Panc1 (cell line): ENCODE data around the gene EFTUD2. TPM values are rescaled to one million over a fixed set of nuclear protein-coding genes. Genes with fewer than 3 reads are reported as not detected.
"Not testable (repeated sequence)": the region's sequence is repeated elsewhere in the genome, so short reads cannot be mapped to it uniquely, and the experiment has no call there.

Experiments used
- ATAC-seq: fragments of 200-7000 bp; cut with Tn5 transposase; 2 replicates; pipeline ENCODE4 v1.9.1; 2020; ENCODE audit warnings: mild to moderate bottlenecking, moderate library complexity
- BruUV-seq: library from RNA; stranded (reverse); fragments of 400-500 nt; replicated peaks from 2 replicates; lab custom pipeline; 2021; lab: Mats Ljungman, UMichigan
- CTCF ChIA-PET: fragments of 300-600 bp; sonication (Branson Sonifier 250); formaldehyde crosslinking; loops from one replicate; lab custom pipeline; 2022; ENCODE audit warnings: antibody characterized with exemption; lab: Charles Lee
- POLR2A ChIA-PET: fragments of 300-600 bp; sonication (Branson Sonifier 250); formaldehyde crosslinking; loops from one replicate; lab custom pipeline; 2022; ENCODE audit warnings: antibody characterized with exemption; lab: Charles Lee
- DNase-seq: peaks from one replicate; pipeline ENCODE4 v3.0.0-alpha.2; 2010; ENCODE audit warnings: low read depth, low spot score
- H3K27ac ChIP-seq: 2 replicates; pipeline ENCODE4 v1.5.1; 2011; ENCODE audit warnings: mild to moderate bottlenecking, low read length, inconsistent platforms
- H3K27me3 ChIP-seq: fragments of 200-500 bp; sonication (Bioruptor generic); 2 replicates; pipeline ENCODE4 v1.6.0; 2014; ENCODE audit warnings: low read length, inconsistent platforms; ENCODE audit not compliant: control insufficient read depth, insufficient read depth
- H3K36me3 ChIP-seq: fragments of 200-500 bp; sonication (Bioruptor generic); 2 replicates; pipeline ENCODE4 v1.5.1; 2014; ENCODE audit warnings: inconsistent platforms, mild to moderate bottlenecking, low read length, moderate library complexity; ENCODE audit not compliant: control insufficient read depth, insufficient read depth
- H3K4me1 ChIP-seq: 2 replicates; pipeline ENCODE4 v1.5.1; 2011; ENCODE audit warnings: inconsistent platforms, mild to moderate bottlenecking, low read length, moderate library complexity; ENCODE audit not compliant: control insufficient read depth, insufficient read depth
- H3K4me3 ChIP-seq, 2 experiments: 2 replicates each; pipeline ENCODE4 v1.5.1; 2011 to 2012; ENCODE audit warnings: low read depth in 2 of 2, low read length in 2 of 2, mild to moderate bottlenecking in 2 of 2, inconsistent platforms in 1 of 2, moderate library complexity in 1 of 2
- H3K9me3 ChIP-seq: fragments of 200-500 bp; sonication (Bioruptor generic); 2 replicates; pipeline ENCODE4 v1.5.1; 2014; ENCODE audit warnings: low read depth, mild to moderate bottlenecking, inconsistent platforms, low read length, moderate library complexity; ENCODE audit not compliant: control insufficient read depth, insufficient read depth
- POLR2AphosphoS5 ChIP-seq: IDR thresholded peaks from 2 replicates; pipeline ENCODE4 v1.6.1; 2012; ENCODE audit warnings: mild to moderate bottlenecking, low read depth, low read length, moderate library complexity
- SIN3A ChIP-seq: IDR thresholded peaks from 2 replicates; pipeline ENCODE4 v1.6.1; 2012; ENCODE audit warnings: low read depth, mild to moderate bottlenecking, low read length, moderate library complexity, borderline replicate concordance; ENCODE audit not compliant: insufficient read depth
- TCF7L2 ChIP-seq: IDR thresholded peaks from 2 replicates; pipeline ENCODE4 v1.6.1; 2011; ENCODE audit warnings: mild to moderate bottlenecking, low read depth, low read length, inconsistent platforms
- in situ Hi-C: cut with HindIII; loops from 2 replicates; pipeline ENCODE4 v1.10.0; 2016; ENCODE audit warnings: low sequenced_read_pairs, low pct_unique_long_range_greater_than_20kb
- intact Hi-C: fragments of 100-400 bp; cut with micrococcal nuclease; formaldehyde crosslinking; loops from one replicate; pipeline ENCODE4 v1.10.0; 2022; ENCODE audit not compliant: unreplicated experiment
- total RNA-seq: library from RNA; stranded (reverse); gene quantifications from one replicate; pipeline ENCODE4 v1.2.1, GENCODE V29; 2021; ENCODE audit not compliant: unreplicated experiment
- TF ChIP-seq, protein P1 (sequence below): fragments of 450-650 bp; IDR thresholded peaks from 2 replicates; pipeline ENCODE4 v1.5.1; 2017; ENCODE audit warnings: mild to moderate bottlenecking
- TF ChIP-seq, protein P2 (sequence below), 2 experiments: IDR thresholded peaks; 2 replicates each; pipeline ENCODE4 v1.6.1; 2011 to 2012; ENCODE audit warnings: low read depth in 2 of 2, control low read depth in 1 of 2, low read length in 1 of 2, mild to moderate bottlenecking in 1 of 2, moderate library complexity in 1 of 2; ENCODE audit not compliant: insufficient read depth in 1 of 2

EFTUD2 gene
- total RNA-seq, 1 experiment from 2014 or later: 98.0 TPM

- Histone ChIP-seq H3K36me3 (peaks cover 5% of the 10 kb centered on the region), H3K27me3 (no peaks in the 10 kb centered on the region), H3K27ac (peak within 1 kb of the TSS; percentile 95), H3K4me1 (0 out of 2 replicates have a peak, but pooled peaks cover 2% of the 10 kb centered on the region), H3K9me3 (no peaks in the 10 kb centered on the region), H3K4me3 (peak within 1 kb of the TSS; percentile 72 to 79)
- ChIA-PET POLR2A (interaction anchor here (0.6 kb wide), 1 partner anchor 95 kb away, joined by 11 read pairs; no protein-coding TSS in a partner anchor), CTCF (no interaction called here)
- TSS peak; percentile 98 for BruUV-seq
- TF ChIP-seq POLR2AphosphoS5: peak; percentile 96
- TF ChIP-seq, protein P1, sequence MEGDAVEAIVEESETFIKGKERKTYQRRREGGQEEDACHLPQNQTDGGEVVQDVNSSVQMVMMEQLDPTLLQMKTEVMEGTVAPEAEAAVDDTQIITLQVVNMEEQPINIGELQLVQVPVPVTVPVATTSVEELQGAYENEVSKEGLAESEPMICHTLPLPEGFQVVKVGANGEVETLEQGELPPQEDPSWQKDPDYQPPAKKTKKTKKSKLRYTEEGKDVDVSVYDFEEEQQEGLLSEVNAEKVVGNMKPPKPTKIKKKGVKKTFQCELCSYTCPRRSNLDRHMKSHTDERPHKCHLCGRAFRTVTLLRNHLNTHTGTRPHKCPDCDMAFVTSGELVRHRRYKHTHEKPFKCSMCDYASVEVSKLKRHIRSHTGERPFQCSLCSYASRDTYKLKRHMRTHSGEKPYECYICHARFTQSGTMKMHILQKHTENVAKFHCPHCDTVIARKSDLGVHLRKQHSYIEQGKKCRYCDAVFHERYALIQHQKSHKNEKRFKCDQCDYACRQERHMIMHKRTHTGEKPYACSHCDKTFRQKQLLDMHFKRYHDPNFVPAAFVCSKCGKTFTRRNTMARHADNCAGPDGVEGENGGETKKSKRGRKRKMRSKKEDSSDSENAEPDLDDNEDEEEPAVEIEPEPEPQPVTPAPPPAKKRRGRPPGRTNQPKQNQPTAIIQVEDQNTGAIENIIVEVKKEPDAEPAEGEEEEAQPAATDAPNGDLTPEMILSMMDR: no peak
- TF ChIP-seq SIN3A: peak; percentile 98
- TF ChIP-seq, protein P2, sequence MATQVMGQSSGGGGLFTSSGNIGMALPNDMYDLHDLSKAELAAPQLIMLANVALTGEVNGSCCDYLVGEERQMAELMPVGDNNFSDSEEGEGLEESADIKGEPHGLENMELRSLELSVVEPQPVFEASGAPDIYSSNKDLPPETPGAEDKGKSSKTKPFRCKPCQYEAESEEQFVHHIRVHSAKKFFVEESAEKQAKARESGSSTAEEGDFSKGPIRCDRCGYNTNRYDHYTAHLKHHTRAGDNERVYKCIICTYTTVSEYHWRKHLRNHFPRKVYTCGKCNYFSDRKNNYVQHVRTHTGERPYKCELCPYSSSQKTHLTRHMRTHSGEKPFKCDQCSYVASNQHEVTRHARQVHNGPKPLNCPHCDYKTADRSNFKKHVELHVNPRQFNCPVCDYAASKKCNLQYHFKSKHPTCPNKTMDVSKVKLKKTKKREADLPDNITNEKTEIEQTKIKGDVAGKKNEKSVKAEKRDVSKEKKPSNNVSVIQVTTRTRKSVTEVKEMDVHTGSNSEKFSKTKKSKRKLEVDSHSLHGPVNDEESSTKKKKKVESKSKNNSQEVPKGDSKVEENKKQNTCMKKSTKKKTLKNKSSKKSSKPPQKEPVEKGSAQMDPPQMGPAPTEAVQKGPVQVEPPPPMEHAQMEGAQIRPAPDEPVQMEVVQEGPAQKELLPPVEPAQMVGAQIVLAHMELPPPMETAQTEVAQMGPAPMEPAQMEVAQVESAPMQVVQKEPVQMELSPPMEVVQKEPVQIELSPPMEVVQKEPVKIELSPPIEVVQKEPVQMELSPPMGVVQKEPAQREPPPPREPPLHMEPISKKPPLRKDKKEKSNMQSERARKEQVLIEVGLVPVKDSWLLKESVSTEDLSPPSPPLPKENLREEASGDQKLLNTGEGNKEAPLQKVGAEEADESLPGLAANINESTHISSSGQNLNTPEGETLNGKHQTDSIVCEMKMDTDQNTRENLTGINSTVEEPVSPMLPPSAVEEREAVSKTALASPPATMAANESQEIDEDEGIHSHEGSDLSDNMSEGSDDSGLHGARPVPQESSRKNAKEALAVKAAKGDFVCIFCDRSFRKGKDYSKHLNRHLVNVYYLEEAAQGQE (IDR thresholded peaks at IDR 0.05; ENCODE audit: insufficient read depth in 1 of 2, low read depth in 2 of 2, low read length in 1 of 2): peak in 1 of 2 experiments; percentile 48; a peak in 1 of 4 replicates
- no peak for TF ChIP-seq TCF7L2
- intact Hi-C loops: no loop called here
- in situ Hi-C loops: no loop called here
- ATAC-seq (peak; percentile 97), DNase-seq (peak; percentile 56)
Observed at GRCh38 chr17:44947461-44948314, 48.4 kb upstream of the EFTUD2 start, which contains the start of gene KIF18B. Gene KIF18B (minus strand): TSS chr17:44947773. CDS start chr17:44936344, 11,429 bp downstream.

- BruUV-seq, CTCF ChIA-PET, H3K36me3 ChIP-seq, intact Hi-C loops, ATAC-seq, in situ Hi-C loops, H3K27me3 ChIP-seq, H3K9me3 ChIP-seq, DNase-seq: not testable (repeated sequence)
- POLR2A ChIA-PET: interaction anchor here (0.6 kb wide), 1 partner anchor 10 kb away, joined by 3 read pairs; no protein-coding TSS in a partner anchor
- Histone ChIP-seq H3K4me3 (peak overlapping the region in 1 of 2 experiments; percentile 72; a peak in 2 of 4 replicates), H3K27ac (peak overlapping the region; percentile 95; the same call in 1 of the 2 replicates), H3K4me1 (peaks cover 12% of the 10 kb centered on the region)
Observed at GRCh38 chr17:44945652-44946051, 46.4 kb upstream of the EFTUD2 start.
